ENCODE results near the gene APLNR. TPM values are rescaled to one million over a fixed set of nuclear protein-coding genes. Genes with fewer than 3 reads are reported as not detected.

APLNR gene
- total RNA-seq, 1 experiment from 2014 or later = not detected

DNA sequence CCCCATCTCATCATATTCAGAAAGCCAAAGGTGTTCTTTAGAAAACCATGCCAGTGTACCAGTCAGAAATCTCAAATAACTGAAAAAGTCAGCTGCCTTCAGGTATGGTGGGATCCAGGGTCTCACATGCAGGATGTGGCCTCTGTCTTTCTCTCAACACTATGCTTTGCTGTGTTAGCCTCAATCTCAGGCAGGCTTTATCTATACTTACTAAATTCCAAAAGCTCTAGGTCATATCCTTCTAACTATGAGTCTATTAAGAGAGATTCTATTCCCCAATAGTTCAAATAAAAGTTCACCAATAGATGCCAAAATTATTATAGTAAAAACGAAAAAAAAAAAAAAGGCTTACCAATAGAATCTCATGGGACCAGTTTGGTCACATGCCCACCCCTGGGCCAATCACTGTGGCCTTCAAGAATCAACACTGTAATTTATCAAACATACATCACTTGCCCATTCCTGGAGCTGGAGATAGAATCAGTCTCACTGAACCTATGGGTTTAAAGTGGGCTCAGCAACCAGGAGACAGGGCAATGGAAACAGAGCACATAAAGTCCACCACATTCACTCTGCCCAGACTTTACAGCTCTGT lies 38.0 kb upstream of the APLNR start:
- TF ChIP-seq FOSL1 (IDR thresholded peaks at IDR 0.05; ENCODE audit: low read depth) (no peak), EZH2phosphoT487 (IDR thresholded peaks at IDR 0.05; ENCODE audit: borderline replicate concordance) (no peak), ZFX (IDR thresholded peaks at IDR 0.05) (no peak), SIN3A (IDR thresholded peaks at IDR 0.05; ENCODE audit: low read depth) (no peak), ZNF274 (IDR thresholded peaks at IDR 0.05; ENCODE audit: low read depth, low read length) (no peak), TCF7L2 (IDR thresholded peaks at IDR 0.05; ENCODE audit: borderline replicate concordance, extremely low read depth, insufficient read depth, insufficient read length) (no peak)
- no peak overlapping the region for H3K9ac ChIP-seq (ENCODE audit: low read length)
- H3K27me3 ChIP-seq (ENCODE audit: insufficient read depth, low read length) = no peaks in the 10 kb centered on the region
- ChIA-PET POLR2A (interaction anchor here (0.7 kb wide), 1 partner anchor 25 kb away, joined by 3 read pairs; no protein-coding TSS in a partner anchor), RAD21 (ENCODE audit: low non-redundant PET in 1 of 2, low total read pairs in 2 of 2, uncharacterized antibody in 2 of 2, unreplicated experiment in 2 of 2) (no interaction called here), CTCF (no interaction called here)
- no peaks in the 10 kb centered on the region for H3K9me3 ChIP-seq (ENCODE audit: control insufficient read depth in 1 of 2, insufficient read depth in 1 of 2, low read depth in 1 of 2, low read length in 2 of 2)
- no peaks in the 10 kb centered on the region for H3K79me2 ChIP-seq (ENCODE audit: insufficient read depth, low read length)
- no peak for ATAC-seq
- no peak overlapping the region for H3K4me3 ChIP-seq (replicated peaks in 1 of 2; ENCODE audit: low read depth in 1 of 2, low read length in 2 of 2)
- H3K36me3 ChIP-seq (ENCODE audit: control insufficient read depth in 1 of 2, insufficient read depth in 2 of 2, low read length in 2 of 2) = no peaks in the 10 kb centered on the region
- no peaks in the 10 kb centered on the region for H3K9me2 ChIP-seq (ENCODE audit: insufficient read depth)
- no peak overlapping the region for H2AFZ ChIP-seq (ENCODE audit: low read depth, low read length, poor library complexity, severe bottlenecking)
- no peak overlapping the region for H3K4me2 ChIP-seq (ENCODE audit: low read length)
- no peak overlapping the region for H3K27ac ChIP-seq (ENCODE audit: low read depth, low read length)
- BruUV-seq (replicated peaks) = no TSS peak
- DNase-seq (ENCODE audit: low read depth, low spot score) = no peak
- H4K20me1 ChIP-seq (ENCODE audit: insufficient read depth) = no peaks in the 10 kb centered on the region
- intact Hi-C loops (cut with micrococcal nuclease) = no loop called here
- H3K4me1 ChIP-seq (ENCODE audit: control insufficient read depth in 1 of 2, insufficient read depth in 2 of 2, low read length in 2 of 2) = peaks cover 9 to 15% of the 10 kb centered on the region in 2 experiments

GRCh38 chr11:57273448-57274058 lies 36.5 kb upstream of the APLNR start:
- no peak overlapping the region for H3K4me3 ChIP-seq (replicated peaks in 1 of 2; ENCODE audit: low read depth in 1 of 2, low read length in 2 of 2)
- DNase-seq (ENCODE audit: low read depth, low spot score) = no peak
- no peaks in the 10 kb centered on the region for H3K36me3 ChIP-seq (ENCODE audit: control insufficient read depth in 1 of 2, insufficient read depth in 2 of 2, low read length in 2 of 2)
- no TSS peak for BruUV-seq (replicated peaks)
- peaks cover 6 to 12% of the 10 kb centered on the region in 2 experiments for H3K4me1 ChIP-seq (ENCODE audit: control insufficient read depth in 1 of 2, insufficient read depth in 2 of 2, low read length in 2 of 2)
- ChIA-PET RAD21 (ENCODE audit: low non-redundant PET in 1 of 2, low total read pairs in 2 of 2, uncharacterized antibody in 2 of 2, unreplicated experiment in 2 of 2) (no interaction called here), POLR2A (no interaction called here), CTCF (no interaction called here)
- H2AFZ ChIP-seq (ENCODE audit: low read depth, low read length, poor library complexity, severe bottlenecking) = no peak overlapping the region
- intact Hi-C loops (cut with micrococcal nuclease) = no loop called here
- no peak overlapping the region for H3K27ac ChIP-seq (ENCODE audit: low read depth, low read length)
- H3K79me2 ChIP-seq (ENCODE audit: insufficient read depth, low read length) = no peaks in the 10 kb centered on the region
- H3K9me2 ChIP-seq (ENCODE audit: insufficient read depth) = no peaks in the 10 kb centered on the region
- no peaks in the 10 kb centered on the region for H3K27me3 ChIP-seq (ENCODE audit: insufficient read depth, low read length)
- no peak for ATAC-seq
- H3K4me2 ChIP-seq (ENCODE audit: low read length) = no peak overlapping the region
- TF ChIP-seq SIN3A (IDR thresholded peaks at IDR 0.05; ENCODE audit: low read depth) (no peak), RAD21 (IDR thresholded peaks at IDR 0.05; ENCODE audit: low read depth) (no peak), POLR2A (IDR thresholded peaks at IDR 0.05; ENCODE audit: borderline replicate concordance, extremely low read depth, insufficient read depth, insufficient read length) (no peak), SRF (IDR thresholded peaks at IDR 0.05; ENCODE audit: low read depth) (no peak), ZBTB33 (IDR thresholded peaks at IDR 0.05; ENCODE audit: extremely low read depth, insufficient replicate concordance, low read length) (no peak)
- H3K9ac ChIP-seq (ENCODE audit: low read length) = no peak overlapping the region
- no peaks in the 10 kb centered on the region for H4K20me1 ChIP-seq (ENCODE audit: insufficient read depth)
- no peaks in the 10 kb centered on the region for H3K9me3 ChIP-seq (ENCODE audit: control insufficient read depth in 1 of 2, insufficient read depth in 1 of 2, low read depth in 1 of 2, low read length in 2 of 2)

Data from HCT116 (cell line).